GM12878 (cell line): ENCODE data around the gene FAS. TPM values are rescaled to one million over a fixed set of nuclear protein-coding genes. Genes with fewer than 3 reads are reported as not detected.
A peak's percentile ranks its signal among the peaks of the same experiment; 100 is the strongest.

Experiments
- ATAC-seq: fragments of 200-7000 bp; cut with Tn5 transposase; 3 replicates; pipeline ENCODE4 v1.9.1; 2020; ENCODE audit warnings: mild to moderate bottlenecking, moderate library complexity
- BruUV-seq: library from RNA; stranded (reverse); fragments of 400-500 nt; replicated peaks from 2 replicates; lab custom pipeline; 2021; lab: Mats Ljungman, UMichigan
- CTCF ChIA-PET: fragments of 300-600 bp; sonication (Branson Sonifier 250); formaldehyde crosslinking; extraction: SDS; loops from one replicate; lab custom pipeline; 2021; ENCODE audit warnings: inconsistent platforms; lab: Yijun Ruan, JAX
- POLR2A ChIA-PET: fragments of 350-600 bp; formaldehyde crosslinking; extraction: SDS; loops from one replicate; lab custom pipeline; 2021; ENCODE audit warnings: inconsistent platforms; lab: Charles Lee
- RAD21 ChIA-PET: fragments of 300-600 bp; sonication (Branson Sonifier 250); formaldehyde crosslinking; loops from one replicate; lab custom pipeline; 2023; ENCODE audit warnings: antibody characterized with exemption; ENCODE audit not compliant: unreplicated experiment; lab: Charles Lee
- SMC1A ChIA-PET: fragments of 300-600 bp; sonication (Branson Sonifier 250); formaldehyde crosslinking; loops from one replicate; lab custom pipeline; 2023; ENCODE audit not compliant: unreplicated experiment, uncharacterized antibody; lab: Charles Lee
- DNase-seq: peaks from one replicate; pipeline ENCODE4 v3.0.0-alpha.2; 2011; ENCODE audit warnings: low read depth, low spot score
- FAIRE-seq: peaks from 3 replicates; lab custom pipeline; 2011; peaks lifted over from hg19 to GRCh38; lab: Jason Lieb, UNC
- H2AFZ ChIP-seq: 2 replicates; pipeline ENCODE4 v1.6.0; 2011; ENCODE audit warnings: low read depth, low read length, control low read depth; ENCODE audit not compliant: control insufficient read depth
- H3K27ac ChIP-seq: 2 replicates; pipeline ENCODE4 v1.5.1; 2011; ENCODE audit warnings: control low read depth; ENCODE audit not compliant: control insufficient read depth, insufficient read depth
- H3K27me3 ChIP-seq, 2 experiments: replicated peaks in 1 of 2; 2 replicates each; pipeline versions ENCODE4 v1.6.0 to v1.6.1; 2011; ENCODE audit warnings: low read length in 1 of 2; ENCODE audit not compliant: control insufficient read depth in 2 of 2, insufficient read depth in 2 of 2
- H3K36me3 ChIP-seq, 2 experiments: 2 replicates each; pipeline ENCODE4 v1.5.1; 2011; ENCODE audit warnings: low read length in 1 of 2; ENCODE audit not compliant: control insufficient read depth in 2 of 2, insufficient read depth in 2 of 2
- H3K4me1 ChIP-seq: 2 replicates; pipeline ENCODE4 v1.6.1; 2011; ENCODE audit warnings: mild to moderate bottlenecking, low read length, moderate library complexity, mixed read lengths; ENCODE audit not compliant: control insufficient read depth, insufficient read depth
- H3K4me2 ChIP-seq: 2 replicates; pipeline ENCODE4 v1.6.0; 2011; ENCODE audit warnings: control low read depth; ENCODE audit not compliant: control insufficient read depth, insufficient read depth
- H3K4me3 ChIP-seq: fragments of 200-600 bp; sonication (generic); 2 replicates; pipeline ENCODE4 v1.5.1; 2016
- H3K79me2 ChIP-seq: 2 replicates; pipeline ENCODE4 v1.6.0; 2011; ENCODE audit warnings: low read length; ENCODE audit not compliant: control insufficient read depth, insufficient read depth
- H3K9ac ChIP-seq: 2 replicates; pipeline ENCODE4 v1.8.0; 2011; ENCODE audit warnings: low read length, control low read depth, mixed read lengths; ENCODE audit not compliant: control insufficient read depth, insufficient read depth
- H3K9me3 ChIP-seq: replicated peaks from 3 replicates; pipeline ENCODE4 v1.5.1; 2011; ENCODE audit warnings: mild to moderate bottlenecking, low read length; ENCODE audit not compliant: control insufficient read depth, insufficient read depth
- H4K20me1 ChIP-seq: 2 replicates; pipeline ENCODE4 v1.6.0; 2011; ENCODE audit not compliant: control insufficient read depth, insufficient read depth
- BRCA1 ChIP-seq: IDR thresholded peaks from 2 replicates; pipeline ENCODE4 v1.6.1; 2011; ENCODE audit warnings: low read depth, low read length, improper control_type of control experiment
- CBFB ChIP-seq: IDR thresholded peaks from 2 replicates; pipeline ENCODE4 v1.6.1; 2016; ENCODE audit warnings: antibody characterized with exemption, low read depth
- CBX5 ChIP-seq: sonication (generic); IDR thresholded peaks from 2 replicates; pipeline ENCODE4 v1.6.1; 2016; ENCODE audit warnings: low read depth, moderate library complexity, mild to moderate bottlenecking, inconsistent platforms
- FOS ChIP-seq: IDR thresholded peaks from 3 replicates; pipeline ENCODE4 v1.6.1; 2011; ENCODE audit warnings: borderline replicate concordance; ENCODE audit not compliant: insufficient read length; ENCODE audit errors: extremely low read depth
- JUNB ChIP-seq: IDR thresholded peaks from 2 replicates; pipeline ENCODE4 v1.6.1; 2016; ENCODE audit warnings: antibody characterized with exemption, mild to moderate bottlenecking
- MTA2 ChIP-seq: fragments of 450-650 bp; IDR thresholded peaks from 2 replicates; pipeline ENCODE4 v1.6.1; 2016; ENCODE audit warnings: low read depth, mild to moderate bottlenecking, moderate library complexity
- MTA3 ChIP-seq: IDR thresholded peaks from 2 replicates; pipeline ENCODE4 v1.6.1; 2012; ENCODE audit warnings: low read length, inconsistent platforms, borderline replicate concordance
- TBL1XR1 ChIP-seq: IDR thresholded peaks from 2 replicates; pipeline ENCODE4 v1.6.1; 2012; ENCODE audit warnings: low read depth, low read length, improper control_type of control experiment
- ZNF274 ChIP-seq: IDR thresholded peaks from one replicate; pipeline ENCODE4 v1.8.0; 2011; ENCODE audit not compliant: insufficient read length, insufficient read depth
- WGBS: methylation state at CpG from one replicate; pipeline ENCODE4 v1.1.6; 2016; ENCODE audit warnings: low lambda C conversion rate; ENCODE audit not compliant: insufficient replicate concordance, insufficient coverage; ENCODE audit errors: missing lambda C conversion rate; 5-methylcytosine and 5-hydroxymethylcytosine counted together
- in situ Hi-C: fragments of 300-500 bp; cut with MboI; formaldehyde crosslinking; loops from 9 replicates; pipeline ENCODE4 v1.14.3; 2018; ENCODE audit warnings: mixed read lengths
- intact Hi-C: fragments of 100-400 bp; cut with micrococcal nuclease; formaldehyde crosslinking; loops from one replicate; pipeline ENCODE4 v1.14.2; 2022; ENCODE audit not compliant: unreplicated experiment
- polyA plus RNA-seq, 11 experiments: library from polyadenylated mRNA; depleted of rRNA in 4 of 11; unstranded in 6 of 11; stranded (reverse) in 5 of 11; fragments of >200 nt; fragmentation: Nextera tagmentation in 4 of 11; fragmentation: Illumina TruSeq in 1 of 11; extraction: Ambion mirVana in 4 of 11; extraction: Trizol in 1 of 11; gene quantifications; 1 replicate in 1 of 11; 2 replicates in 10 of 11; pipeline versions ENCODE4 v1.2.1 to v1.2.3, GENCODE V29; 2011 to 2016; ENCODE audit warnings: inconsistent platforms in 2 of 11, missing spikeins in 2 of 11, low read depth in 1 of 11
- total RNA-seq, 4 experiments: library from RNA; depleted of rRNA in 3 of 4; stranded (reverse); fragments of >200 nt in 3 of 4; fragmentation: Illumina TruSeq in 1 of 4; extraction: Trizol in 1 of 4; gene quantifications; 2 replicates each; pipeline versions ENCODE4 v1.2.1 to v1.2.3, GENCODE V29; 2013 to 2021
- TF ChIP-seq, protein P1 (sequence below), 3 experiments: IDR thresholded peaks in 2 of 3; conservative IDR thresholded peaks in 1 of 3; 2 replicates each; pipeline ENCODE4 v1.5.1; 2011; ENCODE audit warnings: low read depth in 3 of 3, low read length in 3 of 3, mild to moderate bottlenecking in 3 of 3, control low read depth in 2 of 3, moderate library complexity in 2 of 3, inconsistent platforms in 1 of 3, mixed read lengths in 1 of 3; ENCODE audit not compliant: control insufficient read depth in 2 of 3, insufficient read depth in 1 of 3; ENCODE audit errors: extremely low read depth in 1 of 3
- TF ChIP-seq, protein P2 (sequence below): fragments of 450-650 bp; IDR thresholded peaks from 2 replicates; pipeline ENCODE4 v1.6.1; 2018; ENCODE audit warnings: borderline replicate concordance, mild to moderate bottlenecking; ENCODE audit not compliant: partially characterized antibody

FAS gene
- total and polyA plus RNA-seq, 10 of the 15 experiments (the other 5 are each of a cell fraction or from before 2014, with no cell fraction given): 50.1 to 147 (median 69.9) TPM

DNA sequence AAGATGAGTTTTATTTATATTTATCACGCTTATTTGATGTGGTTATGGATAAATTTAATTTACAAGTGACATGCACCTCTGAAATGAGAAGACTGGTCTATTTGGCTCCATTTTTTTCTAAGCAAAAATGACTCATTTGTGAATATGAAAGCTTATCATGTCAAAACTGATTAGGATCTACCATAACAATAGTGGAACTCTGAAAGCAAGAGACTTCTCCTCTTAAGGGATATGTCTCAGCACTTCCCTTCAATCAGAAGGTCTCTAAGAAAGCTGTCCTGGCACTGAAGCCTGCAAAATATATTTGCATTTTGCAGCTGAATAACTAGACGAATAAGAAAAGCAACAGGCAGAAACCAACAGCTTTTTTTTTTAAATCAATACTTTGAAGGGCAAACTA lies 12.7 kb downstream of the FAS start:
- no peaks in the 10 kb centered on the region; the same call in 1 of the 2 replicates for H4K20me1 ChIP-seq
- in situ Hi-C loops: no loop called here
- no peaks in the 10 kb centered on the region for H3K27me3 ChIP-seq
- SMC1A ChIA-PET: interaction anchor here (1.1 to 9.6 kb wide), 4 partner anchors 10 to 66 kb away, joined by 4 to 76 read pairs (median 7); partner anchors contain the start of gene FAS
- TF ChIP-seq BRCA1 (no peak), TBL1XR1 (no peak), JUNB (peak; percentile 14; the same call in 1 of the 2 replicates), MTA2 (no peak)
- no TSS peak for BruUV-seq
- no peak overlapping the region for H3K4me2 ChIP-seq
- H3K9me3 ChIP-seq: no peaks in the 10 kb centered on the region
- no peak overlapping the region for H3K9ac ChIP-seq
- intact Hi-C loops: no loop called here
- DNase-seq: no peak
- H3K79me2 ChIP-seq: peaks cover 58% of the 10 kb centered on the region
- WGBS: 0% methylated on average over 2 of the region's 2 CpGs
- no peak overlapping the region for H3K4me3 ChIP-seq
- peaks cover 35% of the 10 kb centered on the region for H3K4me1 ChIP-seq
- peak; percentile 22 for ATAC-seq
- FAIRE-seq: no peak
- H3K36me3 ChIP-seq: peaks cover 2 to 18% of the 10 kb centered on the region in 2 experiments
- CTCF ChIA-PET: interaction anchor here (0.7 to 1.4 kb wide), 6 partner anchors 12 to 102 kb away, joined by 3 to 10 read pairs (median 4); no protein-coding TSS in a partner anchor
- RAD21 ChIA-PET: interaction anchor here (1.0 to 1.8 kb wide), 5 partner anchors 9 to 105 kb away, joined by 3 to 7 read pairs (median 3); partner anchors contain the start of gene FAS
- POLR2A ChIA-PET: interaction anchor here (1.0 to 1.3 kb wide), 2 partner anchors 10 to 13 kb away, joined by 4 to 9 read pairs; partner anchors contain the start of gene FAS
- no peak overlapping the region for H2AFZ ChIP-seq
- no peak overlapping the region; the same call in 1 of the 2 replicates for H3K27ac ChIP-seq

DNA sequence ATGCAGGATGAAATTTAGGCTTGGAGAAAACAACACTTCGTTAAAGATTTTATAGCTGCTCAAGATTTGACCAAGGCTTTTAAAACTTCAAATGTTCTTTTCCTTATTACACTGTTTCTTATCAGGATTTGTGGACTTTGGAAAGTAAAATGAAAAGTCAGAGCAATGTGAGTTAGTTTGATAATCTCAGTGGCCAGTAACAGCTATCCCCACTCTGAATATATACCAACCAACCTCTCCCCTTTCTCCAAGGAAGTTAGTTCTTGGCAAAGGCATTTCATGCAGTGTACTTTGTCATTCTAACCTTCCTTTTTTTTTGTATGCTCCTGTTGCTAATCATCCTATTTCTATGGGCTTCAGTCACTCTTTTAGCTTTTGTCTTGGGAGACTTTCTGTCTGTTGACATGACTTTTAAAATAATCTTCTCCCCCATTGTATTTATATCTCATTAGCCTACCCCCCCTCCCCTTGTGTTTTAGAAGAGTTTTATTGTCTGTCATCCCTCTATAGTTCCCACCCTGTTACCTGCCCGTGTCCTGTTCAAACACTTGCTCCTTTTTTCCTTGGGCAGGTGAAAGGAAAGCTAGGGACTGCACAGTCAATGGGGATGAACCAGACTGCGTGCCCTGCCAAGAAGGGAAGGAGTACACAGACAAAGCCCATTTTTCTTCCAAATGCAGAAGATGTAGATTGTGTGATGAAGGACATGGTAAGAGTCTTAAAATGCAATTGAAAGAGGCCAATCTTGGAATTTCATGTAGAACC lies 16.7 kb downstream of the FAS start:
- no peak for DNase-seq
- in situ Hi-C loops: no loop called here
- intact Hi-C loops: no loop called here
- 66% methylated on average over 3 of the region's 3 CpGs for WGBS
- H3K27ac ChIP-seq: no peak overlapping the region
- H3K4me3 ChIP-seq: no peak overlapping the region
- POLR2A ChIA-PET: interaction anchor here (0.6 kb wide), 1 partner anchor 211 kb away, joined by 3 read pairs; no protein-coding TSS in a partner anchor
- H3K9ac ChIP-seq: no peak overlapping the region
- H3K27me3 ChIP-seq: no peaks in the 10 kb centered on the region
- H3K4me1 ChIP-seq: peaks cover 12% of the 10 kb centered on the region
- no peak for FAIRE-seq
- SMC1A ChIA-PET: interaction anchor here (0.6 to 1.7 kb wide), 11 partner anchors 8 to 280 kb away, joined by 3 to 9 read pairs (median 4); no protein-coding TSS in a partner anchor
- ATAC-seq: no peak
- RAD21 ChIA-PET: interaction anchor here (0.8 to 1.3 kb wide), 2 partner anchors 9 to 11 kb away, joined by 3 read pairs; no protein-coding TSS in a partner anchor
- no TSS peak for BruUV-seq
- H3K36me3 ChIP-seq: peaks cover 7 to 34% of the 10 kb centered on the region in 2 experiments
- CTCF ChIA-PET: interaction anchor here (0.7 to 2.1 kb wide), 11 partner anchors 13 to 210 kb away, joined by 3 to 10 read pairs (median 5); no protein-coding TSS in a partner anchor
- H2AFZ ChIP-seq: no peak overlapping the region
- H3K9me3 ChIP-seq: no peaks in the 10 kb centered on the region
- TF ChIP-seq, protein P1, sequence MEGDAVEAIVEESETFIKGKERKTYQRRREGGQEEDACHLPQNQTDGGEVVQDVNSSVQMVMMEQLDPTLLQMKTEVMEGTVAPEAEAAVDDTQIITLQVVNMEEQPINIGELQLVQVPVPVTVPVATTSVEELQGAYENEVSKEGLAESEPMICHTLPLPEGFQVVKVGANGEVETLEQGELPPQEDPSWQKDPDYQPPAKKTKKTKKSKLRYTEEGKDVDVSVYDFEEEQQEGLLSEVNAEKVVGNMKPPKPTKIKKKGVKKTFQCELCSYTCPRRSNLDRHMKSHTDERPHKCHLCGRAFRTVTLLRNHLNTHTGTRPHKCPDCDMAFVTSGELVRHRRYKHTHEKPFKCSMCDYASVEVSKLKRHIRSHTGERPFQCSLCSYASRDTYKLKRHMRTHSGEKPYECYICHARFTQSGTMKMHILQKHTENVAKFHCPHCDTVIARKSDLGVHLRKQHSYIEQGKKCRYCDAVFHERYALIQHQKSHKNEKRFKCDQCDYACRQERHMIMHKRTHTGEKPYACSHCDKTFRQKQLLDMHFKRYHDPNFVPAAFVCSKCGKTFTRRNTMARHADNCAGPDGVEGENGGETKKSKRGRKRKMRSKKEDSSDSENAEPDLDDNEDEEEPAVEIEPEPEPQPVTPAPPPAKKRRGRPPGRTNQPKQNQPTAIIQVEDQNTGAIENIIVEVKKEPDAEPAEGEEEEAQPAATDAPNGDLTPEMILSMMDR (IDR thresholded peaks at IDR 0.05 in 2 of 3, conservative IDR thresholded peaks at IDR 0.05 in 1 of 3; ENCODE audit: control insufficient read depth in 2 of 3, extremely low read depth in 1 of 3, insufficient read depth in 1 of 3, low read depth in 3 of 3, low read length in 3 of 3): no peak
- TF ChIP-seq CBFB (no peak), MTA3 (no peak), CBX5 (no peak), FOS (no peak), ZNF274 (no peak)
- TF ChIP-seq, protein P2, sequence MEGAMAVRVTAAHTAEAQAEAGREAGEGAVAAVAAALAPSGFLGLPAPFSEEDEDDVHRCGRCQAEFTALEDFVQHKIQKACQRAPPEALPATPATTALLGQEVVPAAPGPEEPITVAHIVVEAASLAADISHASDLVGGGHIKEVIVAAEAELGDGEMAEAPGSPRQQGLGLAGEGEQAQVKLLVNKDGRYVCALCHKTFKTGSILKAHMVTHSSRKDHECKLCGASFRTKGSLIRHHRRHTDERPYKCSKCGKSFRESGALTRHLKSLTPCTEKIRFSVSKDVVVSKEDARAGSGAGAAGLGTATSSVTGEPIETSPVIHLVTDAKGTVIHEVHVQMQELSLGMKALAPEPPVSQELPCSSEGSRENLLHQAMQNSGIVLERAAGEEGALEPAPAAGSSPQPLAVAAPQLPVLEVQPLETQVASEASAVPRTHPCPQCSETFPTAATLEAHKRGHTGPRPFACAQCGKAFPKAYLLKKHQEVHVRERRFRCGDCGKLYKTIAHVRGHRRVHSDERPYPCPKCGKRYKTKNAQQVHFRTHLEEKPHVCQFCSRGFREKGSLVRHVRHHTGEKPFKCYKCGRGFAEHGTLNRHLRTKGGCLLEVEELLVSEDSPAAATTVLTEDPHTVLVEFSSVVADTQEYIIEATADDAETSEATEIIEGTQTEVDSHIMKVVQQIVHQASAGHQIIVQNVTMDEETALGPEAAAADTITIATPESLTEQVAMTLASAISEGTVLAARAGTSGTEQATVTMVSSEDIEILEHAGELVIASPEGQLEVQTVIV: no peak
- H4K20me1 ChIP-seq: no peaks in the 10 kb centered on the region
- peaks cover 21% of the 10 kb centered on the region for H3K79me2 ChIP-seq
- H3K4me2 ChIP-seq: no peak overlapping the region
